OCI-LY3 (cell line): ENCODE results near the gene IGSF5.

ENCODE experiments used
- H2AFZ ChIP-seq: fragments of 200-600, 300-600 bp; shearing (Covaris generic); 2 replicates; pipeline ENCODE4 v1.6.0; 2014; ENCODE audit warnings: antibody characterized with exemption, low read depth, low read length
- H3K27ac ChIP-seq: fragments of 200-600, 300-600 bp; sonication (generic); 2 replicates; pipeline ENCODE4 v1.5.1; 2014; ENCODE audit warnings: mild to moderate bottlenecking, low read length, moderate library complexity, mixed read lengths
- H3K27me3 ChIP-seq: fragments of 200-600, 300-600 bp; sonication (generic); 2 replicates; pipeline ENCODE4 v1.6.1; 2014; ENCODE audit warnings: low read depth, low read length, mixed read lengths
- H3K36me3 ChIP-seq: fragments of 200-600, 300-600 bp; sonication (generic); replicated peaks from 2 replicates; pipeline ENCODE3; 2014; ENCODE audit warnings: low read depth, low read length, mixed read lengths
- H3K4me1 ChIP-seq: fragments of 300-600, 200-600 bp; sonication (generic); 2 replicates; pipeline ENCODE4 v1.6.1; 2014; ENCODE audit warnings: low read length, mixed read lengths
- H3K4me2 ChIP-seq: fragments of 200-600, 300-600 bp; sonication (generic); 2 replicates; pipeline ENCODE4 v1.6.1; 2014; ENCODE audit warnings: low read length, mixed read lengths
- H3K4me3 ChIP-seq: fragments of 300-600, 200-600 bp; sonication (generic); 2 replicates; pipeline ENCODE4 v1.5.1; 2014; ENCODE audit warnings: antibody characterized with exemption, mild to moderate bottlenecking, low read length, moderate library complexity
- H3K79me2 ChIP-seq: fragments of 300-600, 200-600 bp; shearing (Covaris generic); 2 replicates; pipeline ENCODE4 v1.6.1; 2014; ENCODE audit warnings: mild to moderate bottlenecking, low read length, mixed read lengths
- H3K9ac ChIP-seq: fragments of 300-600, 200-600 bp; shearing (Covaris generic); 2 replicates; pipeline ENCODE4 v1.6.0; 2014; ENCODE audit warnings: mild to moderate bottlenecking, low read length, moderate library complexity
- H3K9me3 ChIP-seq: fragments of 200-600, 300-600 bp; shearing (Covaris generic); 2 replicates; pipeline ENCODE4 v1.6.1; 2014; ENCODE audit warnings: low read length, mixed read lengths; ENCODE audit not compliant: insufficient read depth
- H4K20me1 ChIP-seq: fragments of 200-600, 300-600 bp; sonication (generic); 2 replicates; pipeline ENCODE4 v1.6.1; 2016; ENCODE audit warnings: low read length, mixed read lengths; ENCODE audit not compliant: insufficient read depth
- CTCF ChIP-seq: fragments of 200-600, 300-600 bp; sonication (generic); IDR thresholded peaks from 2 replicates; pipeline ENCODE4 v1.5.1; 2014; ENCODE audit warnings: antibody characterized with exemption, low read length, low read depth
- EZH2phosphoT487 ChIP-seq: fragments of 200-600 bp; shearing (Covaris generic); IDR thresholded peaks from 2 replicates; pipeline ENCODE4 v1.6.1; 2018; ENCODE audit warnings: antibody characterized with exemption, mixed run types, low read depth

IGSF5 gene

GRCh38 chr21:39754811-39755210, 9.8 kb downstream of the IGSF5 start:
- TF ChIP-seq CTCF = no peak
- no peak for TF ChIP-seq EZH2phosphoT487
- Histone ChIP-seq H3K9me3 (no peaks in the 10 kb centered on the region), H3K27ac (no peak overlapping the region), H3K9ac (no peak overlapping the region), H3K36me3 (no peaks in the 10 kb centered on the region), H3K4me2 (no peak overlapping the region), H3K4me1 (no peaks in the 10 kb centered on the region), H3K27me3 (no peaks in the 10 kb centered on the region), H3K4me3 (no peak overlapping the region), H2AFZ (no peak overlapping the region), H3K79me2 (no peaks in the 10 kb centered on the region), H4K20me1 (no peaks in the 10 kb centered on the region)

- no peak for TF ChIP-seq CTCF
- no peak for TF ChIP-seq EZH2phosphoT487
- Histone ChIP-seq H3K27ac (no peak overlapping the region), H3K79me2 (no peaks in the 10 kb centered on the region), H3K4me3 (no peak overlapping the region), H3K36me3 (no peaks in the 10 kb centered on the region), H3K9me3 (no peaks in the 10 kb centered on the region), H4K20me1 (no peaks in the 10 kb centered on the region), H3K4me1 (no peaks in the 10 kb centered on the region), H3K27me3 (no peaks in the 10 kb centered on the region), H2AFZ (no peak overlapping the region), H3K9ac (no peak overlapping the region), H3K4me2 (no peak overlapping the region)
Observed at GRCh38 chr21:39756285-39756684, 11.3 kb downstream of the IGSF5 start.

- Histone ChIP-seq H3K9me3 (no peaks in the 10 kb centered on the region), H4K20me1 (no peaks in the 10 kb centered on the region), H3K4me1 (no peaks in the 10 kb centered on the region), H3K27ac (no peak overlapping the region), H3K4me3 (no peak overlapping the region), H2AFZ (no peak overlapping the region), H3K79me2 (no peaks in the 10 kb centered on the region), H3K9ac (no peak overlapping the region), H3K36me3 (no peaks in the 10 kb centered on the region), H3K4me2 (no peak overlapping the region), H3K27me3 (no peaks in the 10 kb centered on the region)
- TF ChIP-seq EZH2phosphoT487 (no peak), CTCF (no peak)
Observed at GRCh38 chr21:39763272-39763970, 18.4 kb downstream of the IGSF5 start.

- TF ChIP-seq CTCF (no peak), EZH2phosphoT487 (no peak)
- Histone ChIP-seq H2AFZ (no peak overlapping the region), H3K4me3 (no peak overlapping the region), H4K20me1 (no peaks in the 10 kb centered on the region), H3K4me1 (no peaks in the 10 kb centered on the region), H3K79me2 (no peaks in the 10 kb centered on the region), H3K4me2 (no peak overlapping the region), H3K27me3 (no peaks in the 10 kb centered on the region), H3K27ac (no peak overlapping the region), H3K36me3 (no peaks in the 10 kb centered on the region), H3K9me3 (no peaks in the 10 kb centered on the region), H3K9ac (no peak overlapping the region)
Observed at GRCh38 chr21:39774227-39774626, 29.2 kb downstream of the IGSF5 start.
